ENCODE data around the gene USP22. TPM values are rescaled to one million over a fixed set of nuclear protein-coding genes. Genes with fewer than 3 reads are reported as not detected.
A peak's percentile ranks its signal among the peaks of the same experiment; 100 is the strongest.

USP22 gene
- total RNA-seq, 2 donors from 2014 or later: 379 to 396 TPM

- WGBS, 2 experiments (ENCODE audit: insufficient coverage in 1 of 2, insufficient read length in 1 of 2): 94 to 95% methylated on average over 16 to 27 of the region's 27 CpGs
- Histone ChIP-seq H3K4me3 (ENCODE audit: low read length) (no peak overlapping the region), H3K27me3 (ENCODE audit: control insufficient read depth, insufficient read depth, low read length, poor library complexity, severe bottlenecking) (no peaks in the 10 kb centered on the region), H3K9me3 (ENCODE audit: control insufficient read depth, low read length) (no peaks in the 10 kb centered on the region), H3K36me3 (ENCODE audit: control insufficient read depth, insufficient read depth, low read length) (peaks cover 98% of the 10 kb centered on the region), H3K27ac (ENCODE audit: low read depth, low read length) (peak overlapping the region; percentile 62), H3K4me1 (ENCODE audit: control insufficient read depth, insufficient read depth, low read length) (peaks cover 3% of the 10 kb centered on the region), H3K9ac (ENCODE audit: extremely low read depth, low read length, poor library complexity, severe bottlenecking) (no peak overlapping the region)
- Mint-ChIP-seq H3K4me3 (no peak overlapping the region), H3K27me3 (ENCODE audit: insufficient read depth) (no peaks in the 10 kb centered on the region), H3K27ac (peak overlapping the region; percentile 26), H3K4me1 (peaks cover 1% of the 10 kb centered on the region), H3K9me3 (no peaks in the 10 kb centered on the region), H3K36me3 (ENCODE audit: low read depth) (peaks cover 95% of the 10 kb centered on the region)
- DNase-seq: no peak
- TF ChIP-seq CTCF (conservative IDR thresholded peaks at IDR 0.05): no peak
Observed at GRCh38 chr17:21010705-21011596, 31.9 kb downstream of the USP22 start.

GRCh38 chr17:21008992-21009671 is 33.7 kb downstream of the USP22 start:
- peaks cover 5% of the 10 kb centered on the region for H3K4me1 ChIP-seq (ENCODE audit: control insufficient read depth, insufficient read depth, low read length)
- TF ChIP-seq CTCF (conservative IDR thresholded peaks at IDR 0.05): no peak
- no peaks in the 10 kb centered on the region for H3K9me3 ChIP-seq (ENCODE audit: control insufficient read depth, low read length)
- peaks cover 98% of the 10 kb centered on the region for H3K36me3 ChIP-seq (ENCODE audit: control insufficient read depth, insufficient read depth, low read length)
- WGBS, 2 experiments (ENCODE audit: insufficient coverage in 1 of 2, insufficient read length in 1 of 2): 96 to 99% methylated on average over 8 to 9 of the region's 10 CpGs
- Mint-ChIP-seq H3K36me3 (ENCODE audit: low read depth) (peaks cover 95% of the 10 kb centered on the region), H3K27ac (no peak overlapping the region), H3K27me3 (ENCODE audit: insufficient read depth) (no peaks in the 10 kb centered on the region), H3K4me3 (no peak overlapping the region), H3K4me1 (peaks cover 1% of the 10 kb centered on the region), H3K9me3 (no peaks in the 10 kb centered on the region)
- DNase-seq: no peak
- no peak overlapping the region for H3K27ac ChIP-seq (ENCODE audit: low read depth, low read length)
- no peaks in the 10 kb centered on the region for H3K27me3 ChIP-seq (ENCODE audit: control insufficient read depth, insufficient read depth, low read length, poor library complexity, severe bottlenecking)
- no peak overlapping the region for H3K9ac ChIP-seq (ENCODE audit: extremely low read depth, low read length, poor library complexity, severe bottlenecking)
- no peak overlapping the region for H3K4me3 ChIP-seq (ENCODE audit: low read length)

- Histone ChIP-seq H3K9ac (ENCODE audit: extremely low read depth, low read length, poor library complexity, severe bottlenecking) (no peak overlapping the region), H3K27ac (ENCODE audit: low read depth, low read length) (no peak overlapping the region), H3K4me3 (ENCODE audit: low read length) (no peak overlapping the region), H3K27me3 (ENCODE audit: control insufficient read depth, insufficient read depth, low read length, poor library complexity, severe bottlenecking) (no peaks in the 10 kb centered on the region), H3K4me1 (ENCODE audit: control insufficient read depth, insufficient read depth, low read length) (peaks cover 10% of the 10 kb centered on the region), H3K36me3 (ENCODE audit: control insufficient read depth, insufficient read depth, low read length) (peaks cover 100% of the 10 kb centered on the region), H3K9me3 (ENCODE audit: control insufficient read depth, low read length) (no peaks in the 10 kb centered on the region)
- Mint-ChIP-seq H3K36me3 (ENCODE audit: low read depth) (peaks cover 95% of the 10 kb centered on the region), H3K4me1 (peaks cover 2% of the 10 kb centered on the region), H3K4me3 (no peak overlapping the region), H3K27ac (no peak overlapping the region), H3K27me3 (ENCODE audit: insufficient read depth) (no peaks in the 10 kb centered on the region), H3K9me3 (no peaks in the 10 kb centered on the region)
- no peak for TF ChIP-seq CTCF (conservative IDR thresholded peaks at IDR 0.05)
- DNase-seq: no peak
- 94 to 97% methylated on average over 13 of the region's 13 CpGs for WGBS, 2 experiments (ENCODE audit: insufficient coverage in 1 of 2, insufficient read length in 1 of 2)
Observed at GRCh38 chr17:21008160-21008915, 34.5 kb downstream of the USP22 start.
